HUES48 (cell line): Measurements from ENCODE around the gene TSC22D1.

Experiments
- H3K27ac ChIP-seq: one replicate; pipeline ENCODE4 v1.7.0; 2013; ENCODE audit warnings: low read depth, low read length, inconsistent platforms
- H3K27me3 ChIP-seq: 2 replicates; pipeline ENCODE4 v1.6.1; 2013; ENCODE audit warnings: mild to moderate bottlenecking, low read length; ENCODE audit not compliant: control insufficient read depth, insufficient read depth
- H3K36me3 ChIP-seq: 2 replicates; pipeline ENCODE4 v1.6.1; 2013; ENCODE audit warnings: low read length; ENCODE audit not compliant: control insufficient read depth, insufficient read depth
- H3K4me1 ChIP-seq: 2 replicates; pipeline ENCODE4 v1.6.1; 2013; ENCODE audit warnings: mild to moderate bottlenecking, low read length; ENCODE audit not compliant: control insufficient read depth, insufficient read depth
- H3K4me3 ChIP-seq: 2 replicates; pipeline ENCODE4 v1.5.1; 2013; ENCODE audit warnings: mild to moderate bottlenecking, low read depth, low read length
- H3K9ac ChIP-seq: 2 replicates; pipeline ENCODE4 v1.6.1; 2013; ENCODE audit warnings: mild to moderate bottlenecking, low read depth, low read length, moderate library complexity
- H3K9me3 ChIP-seq: 2 replicates; pipeline ENCODE4 v1.6.1; 2013; ENCODE audit warnings: low read length; ENCODE audit not compliant: control insufficient read depth, insufficient read depth

TSC22D1 gene

GRCh38 chr13:44403461-44404056 is 172.6 kb downstream of the TSC22D1 start:
- Histone ChIP-seq H3K36me3 (no peaks in the 10 kb centered on the region), H3K4me3 (peak overlapping the region; percentile 43), H3K27ac (peak overlapping the region; percentile 79), H3K4me1 (peaks cover 64% of the 10 kb centered on the region), H3K27me3 (no peaks in the 10 kb centered on the region), H3K9me3 (no peaks in the 10 kb centered on the region), H3K9ac (peak overlapping the region; percentile 33; the same call in 1 of the 2 replicates)

GRCh38 chr13:44402899-44403445 is 173.2 kb downstream of the TSC22D1 start:
- peaks cover 64% of the 10 kb centered on the region for H3K4me1 ChIP-seq
- no peaks in the 10 kb centered on the region for H3K9me3 ChIP-seq
- H3K4me3 ChIP-seq = peak overlapping the region; percentile 43; the same call in 1 of the 2 replicates
- no peaks in the 10 kb centered on the region for H3K36me3 ChIP-seq
- no peaks in the 10 kb centered on the region for H3K27me3 ChIP-seq
- peak overlapping the region; percentile 79 for H3K27ac ChIP-seq
- 0 out of 2 replicates have a peak overlapping the region, but pooled peaks have one; percentile 33 for H3K9ac ChIP-seq

GRCh38 chr13:44401577-44401976 is 174.6 kb downstream of the TSC22D1 start:
- Histone ChIP-seq H3K27ac (no peak overlapping the region), H3K9me3 (no peaks in the 10 kb centered on the region), H3K27me3 (no peaks in the 10 kb centered on the region), H3K4me1 (peaks cover 55% of the 10 kb centered on the region), H3K36me3 (no peaks in the 10 kb centered on the region), H3K4me3 (no peak overlapping the region), H3K9ac (no peak overlapping the region)

- Histone ChIP-seq H3K9me3 (no peaks in the 10 kb centered on the region), H3K36me3 (no peaks in the 10 kb centered on the region), H3K9ac (no peak overlapping the region), H3K4me3 (no peak overlapping the region), H3K27me3 (no peaks in the 10 kb centered on the region), H3K27ac (no peak overlapping the region), H3K4me1 (peaks cover 49% of the 10 kb centered on the region)
Observed at GRCh38 chr13:44400736-44401135, 175.4 kb downstream of the TSC22D1 start.

GRCh38 chr13:44399074-44399473 is 177.1 kb downstream of the TSC22D1 start:
- H3K36me3 ChIP-seq = no peaks in the 10 kb centered on the region
- H3K4me3 ChIP-seq = no peak overlapping the region
- no peaks in the 10 kb centered on the region for H3K27me3 ChIP-seq
- H3K9me3 ChIP-seq = no peaks in the 10 kb centered on the region
- H3K4me1 ChIP-seq = peaks cover 32% of the 10 kb centered on the region
- no peak overlapping the region for H3K27ac ChIP-seq
- H3K9ac ChIP-seq = no peak overlapping the region

GRCh38 chr13:44398606-44399005 is 177.5 kb downstream of the TSC22D1 start:
- H3K9me3 ChIP-seq = no peaks in the 10 kb centered on the region
- H3K36me3 ChIP-seq = no peaks in the 10 kb centered on the region
- no peaks in the 10 kb centered on the region for H3K27me3 ChIP-seq
- no peak overlapping the region for H3K27ac ChIP-seq
- no peak overlapping the region for H3K9ac ChIP-seq
- peaks cover 28% of the 10 kb centered on the region for H3K4me1 ChIP-seq
- H3K4me3 ChIP-seq = no peak overlapping the region

- H3K4me3 ChIP-seq = no peak overlapping the region
- no peaks in the 10 kb centered on the region for H3K27me3 ChIP-seq
- H3K36me3 ChIP-seq = no peaks in the 10 kb centered on the region
- no peak overlapping the region for H3K27ac ChIP-seq
- H3K9me3 ChIP-seq = no peaks in the 10 kb centered on the region
- no peak overlapping the region for H3K9ac ChIP-seq
- H3K4me1 ChIP-seq = peaks cover 19% of the 10 kb centered on the region
Observed at GRCh38 chr13:44397766-44398223, 178.3 kb downstream of the TSC22D1 start.

GRCh38 chr13:44396701-44397580 is 179.2 kb downstream of the TSC22D1 start:
- no peak overlapping the region for H3K4me3 ChIP-seq
- no peak overlapping the region for H3K9ac ChIP-seq
- H3K27me3 ChIP-seq = no peaks in the 10 kb centered on the region
- H3K9me3 ChIP-seq = no peaks in the 10 kb centered on the region
- H3K36me3 ChIP-seq = no peaks in the 10 kb centered on the region
- H3K4me1 ChIP-seq = peaks cover 11% of the 10 kb centered on the region; the same call in 1 of the 2 replicates
- peak overlapping the region; percentile 69 for H3K27ac ChIP-seq

- no peak overlapping the region for H3K4me3 ChIP-seq
- H3K36me3 ChIP-seq = no peaks in the 10 kb centered on the region
- H3K27me3 ChIP-seq = no peaks in the 10 kb centered on the region
- H3K9ac ChIP-seq = no peak overlapping the region
- H3K27ac ChIP-seq = peak overlapping the region; percentile 69
- no peaks in the 10 kb centered on the region for H3K9me3 ChIP-seq
- H3K4me1 ChIP-seq = peaks cover 8% of the 10 kb centered on the region; the same call in 1 of the 2 replicates
Observed at GRCh38 chr13:44395976-44396694, 180.0 kb downstream of the TSC22D1 start.

GRCh38 chr13:44394658-44395057 is 181.5 kb downstream of the TSC22D1 start:
- Histone ChIP-seq H3K4me1 (peaks cover 7% of the 10 kb centered on the region; the same call in 1 of the 2 replicates), H3K9ac (no peak overlapping the region)

More at GRCh38 chr13:44394658-44395057, 181.5 kb downstream of the TSC22D1 start:
- no peak overlapping the region for H3K27ac ChIP-seq
- no peak overlapping the region for H3K4me3 ChIP-seq
- no peaks in the 10 kb centered on the region for H3K27me3 ChIP-seq
- no peaks in the 10 kb centered on the region for H3K9me3 ChIP-seq
- H3K36me3 ChIP-seq = no peaks in the 10 kb centered on the region
